ENCODE measurements around the gene CYSLTR2.

The CYSLTR2 gene

GRCh38 chr13:48644141-48644540, 9.6 kb upstream of the CYSLTR2 start:
- DNase-seq (ENCODE audit: low read depth): no peak
- TF ChIP-seq MAX (IDR thresholded peaks at IDR 0.05; ENCODE audit: low read depth, low read length) (no peak), POLR2A (IDR thresholded peaks at IDR 0.05; ENCODE audit: extremely low read depth, insufficient read length) (no peak), MYC (IDR thresholded peaks at IDR 0.05; ENCODE audit: low read depth, low read length) (no peak)
- TF ChIP-seq, protein P1, sequence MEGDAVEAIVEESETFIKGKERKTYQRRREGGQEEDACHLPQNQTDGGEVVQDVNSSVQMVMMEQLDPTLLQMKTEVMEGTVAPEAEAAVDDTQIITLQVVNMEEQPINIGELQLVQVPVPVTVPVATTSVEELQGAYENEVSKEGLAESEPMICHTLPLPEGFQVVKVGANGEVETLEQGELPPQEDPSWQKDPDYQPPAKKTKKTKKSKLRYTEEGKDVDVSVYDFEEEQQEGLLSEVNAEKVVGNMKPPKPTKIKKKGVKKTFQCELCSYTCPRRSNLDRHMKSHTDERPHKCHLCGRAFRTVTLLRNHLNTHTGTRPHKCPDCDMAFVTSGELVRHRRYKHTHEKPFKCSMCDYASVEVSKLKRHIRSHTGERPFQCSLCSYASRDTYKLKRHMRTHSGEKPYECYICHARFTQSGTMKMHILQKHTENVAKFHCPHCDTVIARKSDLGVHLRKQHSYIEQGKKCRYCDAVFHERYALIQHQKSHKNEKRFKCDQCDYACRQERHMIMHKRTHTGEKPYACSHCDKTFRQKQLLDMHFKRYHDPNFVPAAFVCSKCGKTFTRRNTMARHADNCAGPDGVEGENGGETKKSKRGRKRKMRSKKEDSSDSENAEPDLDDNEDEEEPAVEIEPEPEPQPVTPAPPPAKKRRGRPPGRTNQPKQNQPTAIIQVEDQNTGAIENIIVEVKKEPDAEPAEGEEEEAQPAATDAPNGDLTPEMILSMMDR (IDR thresholded peaks at IDR 0.05; ENCODE audit: low read depth, low read length): no peak
- H3K4me3 ChIP-seq (ENCODE audit: low read depth, low read length): no peak overlapping the region

DNA sequence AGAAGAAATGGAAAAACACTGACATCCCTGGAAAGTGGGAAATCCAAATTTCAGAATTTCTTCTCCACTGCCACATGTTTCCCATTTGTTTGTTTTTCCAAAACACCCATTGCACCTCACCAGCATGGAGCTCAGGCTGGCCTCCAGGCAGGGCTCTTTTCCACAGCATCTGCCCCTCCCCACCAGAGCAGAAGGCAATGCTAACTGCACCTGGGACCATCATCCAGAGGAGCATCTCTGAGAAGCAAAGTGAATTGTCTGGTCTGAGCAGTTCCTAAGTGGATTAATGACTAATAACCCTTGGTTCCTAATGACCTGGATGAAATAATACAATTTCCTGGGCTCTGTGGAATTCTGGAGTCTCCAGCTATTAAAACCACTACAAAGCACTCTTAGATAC, 8.8 kb upstream of the CYSLTR2 start:
- H3K4me3 ChIP-seq (ENCODE audit: low read depth, low read length): no peak overlapping the region
- TF ChIP-seq MYC (IDR thresholded peaks at IDR 0.05; ENCODE audit: low read depth, low read length): no peak
- no peak for TF ChIP-seq MAX (IDR thresholded peaks at IDR 0.05; ENCODE audit: low read depth, low read length)
- TF ChIP-seq, protein P1 (IDR thresholded peaks at IDR 0.05; ENCODE audit: low read depth, low read length): no peak
- TF ChIP-seq POLR2A (IDR thresholded peaks at IDR 0.05; ENCODE audit: extremely low read depth, insufficient read length): no peak
- no peak for DNase-seq (ENCODE audit: low read depth)

- H3K4me3 ChIP-seq (ENCODE audit: low read depth, low read length): no peak overlapping the region
- no peak for DNase-seq (ENCODE audit: low read depth)
- TF ChIP-seq, protein P1 (IDR thresholded peaks at IDR 0.05; ENCODE audit: low read depth, low read length): no peak
- TF ChIP-seq MAX (IDR thresholded peaks at IDR 0.05; ENCODE audit: low read depth, low read length) (no peak), POLR2A (IDR thresholded peaks at IDR 0.05; ENCODE audit: extremely low read depth, insufficient read length) (no peak), MYC (IDR thresholded peaks at IDR 0.05; ENCODE audit: low read depth, low read length) (no peak)
Measured at GRCh38 chr13:48645845-48646244, 7.9 kb upstream of the CYSLTR2 start.

GRCh38 chr13:48646791-48647190, 6.9 kb upstream of the CYSLTR2 start:
- DNase-seq (ENCODE audit: low read depth): no peak
- H3K4me3 ChIP-seq (ENCODE audit: low read depth, low read length): no peak overlapping the region
- TF ChIP-seq POLR2A (IDR thresholded peaks at IDR 0.05; ENCODE audit: extremely low read depth, insufficient read length) (no peak), MAX (IDR thresholded peaks at IDR 0.05; ENCODE audit: low read depth, low read length) (no peak), MYC (IDR thresholded peaks at IDR 0.05; ENCODE audit: low read depth, low read length) (no peak)
- TF ChIP-seq, protein P1 (IDR thresholded peaks at IDR 0.05; ENCODE audit: low read depth, low read length): no peak

GRCh38 chr13:48647625-48648024, 6.1 kb upstream of the CYSLTR2 start:
- no peak overlapping the region for H3K4me3 ChIP-seq (ENCODE audit: low read depth, low read length)
- TF ChIP-seq MYC (IDR thresholded peaks at IDR 0.05; ENCODE audit: low read depth, low read length) (no peak), MAX (IDR thresholded peaks at IDR 0.05; ENCODE audit: low read depth, low read length) (no peak), POLR2A (IDR thresholded peaks at IDR 0.05; ENCODE audit: extremely low read depth, insufficient read length) (no peak)
- TF ChIP-seq, protein P1 (IDR thresholded peaks at IDR 0.05; ENCODE audit: low read depth, low read length): no peak
- no peak for DNase-seq (ENCODE audit: low read depth)

- TF ChIP-seq MYC (IDR thresholded peaks at IDR 0.05; ENCODE audit: low read depth, low read length) (no peak), MAX (IDR thresholded peaks at IDR 0.05; ENCODE audit: low read depth, low read length) (no peak), POLR2A (IDR thresholded peaks at IDR 0.05; ENCODE audit: extremely low read depth, insufficient read length) (no peak)
- TF ChIP-seq, protein P1 (IDR thresholded peaks at IDR 0.05; ENCODE audit: low read depth, low read length): no peak
- no peak overlapping the region for H3K4me3 ChIP-seq (ENCODE audit: low read depth, low read length)
- DNase-seq (ENCODE audit: low read depth): no peak
Measured at GRCh38 chr13:48648446-48648845, 5.3 kb upstream of the CYSLTR2 start.

Measured in NB4 (cell line).